ENCODE results near the gene SLC16A11.
"Not testable (repeated sequence)": the region's sequence is repeated elsewhere in the genome, so short reads cannot be mapped to it uniquely, and the experiment has no call there.

The SLC16A11 gene

DNA sequence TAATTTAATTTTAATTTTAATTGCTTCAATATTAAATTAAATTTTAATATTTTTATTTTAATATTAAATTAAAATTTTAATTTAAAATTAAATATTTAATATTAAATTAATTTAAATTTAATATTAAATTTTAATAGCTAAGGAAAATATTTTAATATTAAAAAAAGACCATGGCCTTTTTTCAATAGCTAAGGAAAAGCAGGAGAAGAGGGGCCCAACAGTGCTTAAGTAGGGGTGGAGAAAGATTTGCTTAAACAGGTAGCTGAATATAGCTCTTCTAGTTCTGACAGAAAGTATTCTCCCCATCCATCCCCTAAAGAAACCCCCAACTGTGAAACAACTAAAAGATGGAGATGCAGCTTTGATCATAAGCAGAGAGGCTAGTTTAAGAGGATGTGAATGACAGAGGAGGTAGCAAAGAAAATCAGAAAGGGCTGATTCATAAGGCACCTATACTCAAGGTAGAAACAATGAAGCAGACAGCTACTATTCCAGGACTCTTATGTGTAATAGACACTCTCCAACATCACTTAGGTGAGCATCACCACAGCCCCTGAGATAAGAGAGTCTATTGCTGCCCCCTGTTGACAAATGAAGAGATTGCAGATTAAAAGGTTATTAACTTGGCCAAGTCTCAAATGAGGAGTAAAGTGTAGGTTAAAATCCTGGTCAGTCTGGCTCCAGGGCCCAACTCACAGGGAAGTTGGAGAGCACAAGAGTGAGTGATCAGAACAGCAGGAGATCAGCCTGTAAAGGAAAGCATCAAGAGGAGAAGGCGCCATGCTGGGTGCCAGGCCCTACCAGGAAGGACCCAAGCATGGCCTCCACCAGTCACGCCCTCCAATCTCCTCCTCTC, 39.3 kb downstream of the SLC16A11 start:
- DNase-seq, result no peak

DNA sequence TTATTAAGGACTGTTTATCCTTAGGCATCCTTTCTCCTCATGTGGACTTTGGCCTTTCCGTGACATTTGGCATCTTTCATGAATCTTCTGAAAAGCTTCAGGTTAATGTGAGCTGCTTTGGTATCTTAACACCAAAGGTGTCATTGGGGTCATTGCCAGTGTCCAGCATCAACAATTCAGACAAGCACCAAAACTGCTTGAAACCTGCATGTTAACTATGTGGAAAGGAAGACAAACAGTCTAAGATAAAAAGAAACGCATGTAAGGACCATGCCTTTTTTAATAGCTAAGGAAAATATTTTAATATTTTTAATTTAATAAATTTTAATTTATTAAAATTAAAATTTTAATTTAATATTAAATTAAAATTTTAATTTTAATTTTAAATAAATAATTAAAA, 40.1 kb downstream of the SLC16A11 start:
- DNase-seq, result no peak

DNA sequence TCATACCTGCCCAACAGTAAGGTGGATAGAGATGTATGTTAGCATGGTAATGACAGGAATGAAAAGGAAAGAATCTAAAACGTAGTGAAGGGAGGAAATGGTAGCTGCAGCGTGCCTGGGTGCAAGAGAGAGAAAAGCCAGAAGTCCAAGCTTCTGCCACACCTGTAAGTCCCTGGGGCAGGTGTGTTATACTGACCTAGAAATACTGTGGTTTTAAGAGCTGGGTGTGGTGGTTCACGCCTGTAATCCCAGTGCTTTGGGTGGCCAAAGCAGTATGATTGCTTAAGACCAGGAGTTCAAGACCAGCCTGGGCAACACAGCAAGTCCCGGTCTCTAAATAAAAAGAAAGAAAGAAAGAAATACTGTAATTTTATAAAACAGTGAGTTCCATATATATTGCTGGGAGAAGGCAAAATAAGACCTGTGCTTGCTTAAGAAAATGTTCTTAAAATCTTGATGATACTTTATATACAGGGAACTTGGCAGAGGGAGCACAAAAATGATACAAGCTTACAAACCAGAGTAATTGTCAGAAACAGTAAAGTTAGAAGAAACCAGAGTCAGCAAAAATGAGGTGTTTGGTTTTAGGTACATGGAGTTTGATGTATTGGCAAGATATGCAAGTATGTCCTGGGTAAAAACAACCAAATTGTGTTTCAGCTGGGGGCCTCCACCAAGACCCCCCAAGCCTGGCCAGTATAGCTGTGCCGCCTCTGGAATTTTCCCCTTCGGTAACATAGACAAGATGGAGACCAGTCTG, 41.4 kb downstream of the SLC16A11 start:
- DNase-seq, result no peak

DNA sequence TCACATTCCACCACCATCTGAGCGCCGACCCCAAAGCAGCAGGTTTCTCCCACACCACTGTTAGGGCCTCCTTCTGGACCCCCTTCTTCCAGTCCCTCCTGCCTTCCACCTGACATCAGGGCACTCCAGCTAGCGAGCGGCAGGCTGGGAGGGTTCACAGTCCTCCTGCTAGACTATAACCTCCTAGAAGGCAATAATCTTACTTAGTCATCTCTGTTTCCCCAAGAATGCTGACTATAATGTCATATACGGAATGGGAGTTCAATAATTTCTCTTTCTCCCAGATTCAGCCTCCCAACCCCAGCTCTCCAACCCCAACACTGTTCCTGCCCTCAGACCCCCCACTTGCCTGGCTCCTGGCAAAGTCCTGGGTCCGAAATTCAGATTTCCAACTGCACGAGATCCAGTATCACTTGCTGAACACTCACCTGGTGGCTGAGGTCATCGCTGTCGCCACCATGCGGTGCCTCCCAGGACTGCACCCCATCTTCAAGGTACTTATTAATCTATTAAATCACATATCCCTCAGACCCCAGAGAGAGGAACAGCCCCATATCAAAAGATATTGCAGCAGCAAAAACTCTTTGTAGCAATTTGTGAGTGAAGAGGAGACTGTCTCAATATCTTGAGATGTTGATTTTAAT, 42.5 kb downstream of the SLC16A11 start:
- no peak for DNase-seq

DNA sequence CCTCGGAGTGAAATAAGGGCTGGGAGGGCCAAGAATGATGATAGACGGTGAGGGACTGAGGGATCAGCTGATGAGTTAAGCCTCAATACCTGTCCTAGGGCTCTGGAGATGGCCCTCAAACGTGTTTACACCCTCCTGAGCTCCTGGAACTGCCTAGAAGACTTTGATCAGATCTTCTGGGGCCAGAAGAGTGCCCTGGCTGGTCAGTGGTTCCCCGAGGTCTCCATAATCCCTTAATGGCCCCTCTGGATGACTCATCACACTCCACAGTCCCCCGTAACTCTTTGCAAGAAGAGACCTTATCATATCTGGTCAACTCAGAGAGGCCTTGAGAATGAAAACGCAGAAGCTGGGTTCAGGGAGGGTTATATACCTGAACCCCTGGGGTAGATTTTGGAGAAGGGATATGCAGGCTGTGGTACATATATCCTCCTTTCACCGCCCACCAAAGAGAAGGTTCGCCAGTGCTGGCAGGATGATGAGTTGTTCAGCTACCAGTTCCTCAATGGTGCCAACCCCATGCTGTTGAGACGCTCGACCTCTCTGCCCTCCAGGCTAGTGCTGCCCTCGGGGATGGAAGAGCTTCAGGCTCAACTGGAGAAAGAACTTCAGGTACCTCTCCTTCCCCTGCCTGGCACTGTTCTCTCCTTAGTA, 44.9 kb downstream of the SLC16A11 start:
- no peak for DNase-seq

DNA sequence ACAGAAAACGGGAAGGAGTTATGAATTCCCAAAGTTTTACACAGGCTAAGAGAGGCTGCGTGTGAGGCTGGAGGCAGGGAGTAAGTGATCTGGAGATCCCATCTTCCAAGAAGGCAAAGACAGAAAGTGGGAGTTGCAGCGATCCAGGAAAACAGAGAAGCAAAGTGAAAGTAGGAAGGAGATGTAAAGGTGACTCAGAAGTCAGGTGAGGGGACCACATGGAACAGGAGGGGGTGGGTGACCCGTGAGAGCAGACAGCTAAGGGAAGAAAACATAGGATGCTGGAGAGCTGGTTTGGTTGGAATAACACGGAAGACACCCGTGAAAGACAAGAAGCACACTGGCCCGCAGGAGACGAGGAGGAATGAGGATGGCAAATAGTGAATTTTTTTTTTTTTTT, 46.7 kb downstream of the SLC16A11 start:
- no peak for DNase-seq

DNA sequence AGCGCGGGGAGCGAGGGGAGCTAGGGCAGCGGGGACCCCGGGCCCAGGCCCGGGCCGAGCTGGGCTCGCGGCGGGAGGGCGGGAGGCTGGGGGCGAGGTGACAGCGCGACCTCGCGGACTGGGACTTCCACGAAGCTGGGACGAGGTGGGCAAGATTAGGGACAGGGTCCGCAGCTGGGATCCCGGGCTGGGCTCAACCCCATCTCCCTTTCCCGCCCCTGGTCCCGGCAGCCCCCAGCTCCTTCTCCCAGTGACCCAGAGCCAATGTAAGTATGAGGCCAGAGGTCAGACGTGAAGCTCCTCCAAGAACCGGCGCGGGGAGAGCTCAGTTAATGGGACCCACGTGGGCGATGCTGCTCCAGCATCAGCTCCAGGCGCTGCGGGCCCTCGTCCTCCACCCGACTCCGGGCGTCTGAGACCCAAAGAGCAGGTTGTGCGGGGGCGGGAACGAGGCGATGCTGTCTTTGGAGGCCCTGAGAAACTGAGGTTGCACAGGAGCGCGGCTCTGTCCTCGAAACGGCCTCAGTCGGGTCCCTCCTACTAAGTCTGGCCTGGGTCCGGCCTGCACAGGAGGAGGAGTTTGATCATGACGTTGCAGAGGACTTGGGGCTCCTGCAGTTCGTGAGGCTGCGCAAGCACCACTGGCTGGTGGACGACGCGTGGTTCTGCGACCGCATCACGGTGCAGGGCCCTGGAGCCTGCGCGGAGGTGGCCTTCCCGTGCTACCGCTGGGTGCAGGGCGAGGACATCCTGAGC, 47.5 kb downstream of the SLC16A11 start:
- no peak for DNase-seq

DNA sequence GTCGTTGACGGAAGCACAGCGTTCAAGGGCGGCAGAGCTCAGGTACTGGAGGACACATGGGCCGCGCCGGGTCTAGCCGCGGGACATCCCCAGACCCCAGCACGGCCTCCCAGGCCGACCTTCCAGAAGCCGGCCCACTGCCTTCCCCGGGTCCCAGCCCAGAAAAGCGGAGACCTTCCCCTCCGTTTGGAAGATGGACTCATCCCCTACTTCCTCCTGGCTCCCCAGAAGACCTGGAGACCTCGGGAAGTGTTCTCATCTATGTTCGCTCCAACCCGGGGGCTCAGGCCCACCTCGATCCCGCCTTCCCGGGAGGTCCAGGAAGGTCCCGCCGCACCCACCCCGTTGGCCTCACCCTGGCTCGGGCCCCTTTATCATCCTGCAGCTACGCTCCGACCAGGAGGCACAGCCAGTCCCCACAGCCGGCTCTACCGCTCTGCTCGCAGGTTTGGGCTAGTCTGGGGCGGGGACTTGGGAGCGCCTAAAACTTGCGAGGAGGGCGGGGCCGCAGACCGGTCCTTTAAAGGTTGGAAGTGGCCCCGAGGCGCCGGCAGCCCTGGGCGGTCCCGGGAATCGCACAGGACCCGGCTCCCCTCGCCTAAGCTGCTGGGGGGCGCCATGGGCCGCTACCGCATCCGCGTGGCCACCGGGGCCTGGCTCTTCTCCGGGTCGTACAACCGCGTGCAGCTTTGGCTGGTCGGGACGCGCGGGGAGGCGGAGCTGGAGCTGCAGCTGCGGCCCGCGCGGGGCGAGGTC, 48.2 kb downstream of the SLC16A11 start, which contains the start of gene ALOX12:
ALOX12 (plus strand) TSS at position 550 of the 756 bp plus-strand sequence; CDS start at position 619, 69 bp downstream.
- no peak for DNase-seq

DNA sequence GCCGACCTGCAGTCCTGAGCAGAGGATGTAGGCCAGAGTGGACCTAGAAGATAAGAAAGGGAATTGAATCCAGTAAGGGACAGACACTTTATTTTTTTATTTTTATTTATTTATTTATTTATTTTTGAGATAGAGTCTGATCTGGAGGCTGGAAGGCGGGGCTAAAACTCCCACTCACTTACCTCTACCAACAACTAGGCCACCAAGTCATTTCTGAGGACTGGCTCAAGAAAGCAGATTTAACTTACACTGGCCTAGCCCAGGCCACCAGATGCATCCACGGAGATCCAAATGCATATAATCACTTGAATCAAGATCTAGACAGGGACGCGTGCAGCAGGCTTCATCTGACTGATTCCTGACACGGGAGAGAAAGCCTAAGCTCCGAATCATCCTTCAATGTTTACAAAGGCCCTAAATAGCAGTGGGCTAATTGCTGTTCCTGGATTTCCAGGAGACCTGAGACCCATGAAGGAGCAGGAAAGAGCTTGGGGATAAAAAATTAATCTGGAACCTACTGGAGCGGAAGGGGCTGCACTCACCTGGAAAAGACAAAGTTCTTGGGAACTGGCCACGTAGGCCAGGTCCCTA, 49.1 kb downstream of the SLC16A11 start:
- DNase-seq, result no peak

DNA sequence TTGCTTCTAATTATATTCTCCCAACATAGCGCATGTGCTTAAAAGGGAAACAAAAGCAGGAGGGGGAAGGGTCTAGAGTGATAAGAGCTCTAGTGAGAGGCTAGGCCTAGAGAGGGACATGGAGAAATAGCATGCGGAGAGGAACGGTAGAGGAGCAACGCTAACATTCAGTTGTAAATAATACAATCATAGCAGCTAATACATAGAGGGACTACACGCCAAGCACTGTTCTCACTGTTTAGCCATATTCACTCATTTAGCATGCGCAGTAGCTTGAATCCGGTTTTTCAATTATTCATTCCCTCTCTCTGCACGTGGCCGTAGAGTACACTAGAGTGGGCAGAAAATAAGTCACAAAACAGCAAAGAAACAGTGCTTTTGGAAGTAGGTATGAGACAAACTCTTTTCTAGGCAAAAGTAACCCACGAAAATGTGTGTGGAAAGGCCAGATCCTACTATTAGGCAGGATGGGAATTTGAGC, 49.7 kb downstream of the SLC16A11 start:
- no peak for DNase-seq

DNA sequence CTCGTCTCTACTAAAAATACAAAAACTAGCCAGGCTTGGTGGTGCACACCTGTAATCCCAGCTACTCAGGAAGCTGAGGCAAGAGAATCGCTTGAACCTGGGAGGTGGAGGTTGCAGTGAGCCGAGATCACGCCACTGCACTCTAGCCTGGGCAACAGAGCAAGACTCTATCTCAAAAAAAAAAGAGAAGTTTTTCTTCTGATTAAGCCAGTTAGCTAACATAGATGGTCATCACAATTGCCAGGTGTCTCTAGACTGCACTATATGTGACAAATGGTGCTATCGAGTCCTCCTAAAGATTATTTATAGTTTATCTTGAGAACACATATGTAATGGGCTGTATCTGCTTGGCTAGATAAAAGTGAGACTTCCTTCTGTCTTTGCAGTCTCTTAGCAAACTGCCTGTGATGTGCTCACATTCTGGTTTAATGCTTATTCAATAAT, 50.3 kb downstream of the SLC16A11 start:
- DNase-seq, result not testable (repeated sequence)

Measured in 8988T (cell line).